K562 (cell line): ENCODE results near the gene ZNF471. TPM values are rescaled to one million over a fixed set of nuclear protein-coding genes. Genes with fewer than 3 reads are reported as not detected.

Experiments used
- ATAC-seq: fragments of 200-7000 bp; cut with Tn5 transposase; 3 replicates; pipeline ENCODE4 v1.9.1; 2020; ENCODE audit warnings: moderate library complexity
- BruUV-seq: library from RNA; stranded (reverse); fragments of 400-500 nt; replicated peaks from 2 replicates; lab custom pipeline; 2021; lab: Mats Ljungman, UMichigan
- CTCF ChIA-PET: fragments of 300-600 bp; formaldehyde crosslinking; extraction: SDS; loops from one replicate; lab custom pipeline; 2021; ENCODE audit warnings: low intra/inter-chr PET ratio; lab: Yijun Ruan, JAX
- POLR2A ChIA-PET: fragments of 300-600, 350-650 bp; sonication (Branson Sonifier 250); formaldehyde crosslinking; extraction: SDS; loops from one replicate; lab custom pipeline; 2021; ENCODE audit warnings: antibody characterized with exemption, inconsistent platforms; lab: Yijun Ruan, JAX
- DNase-seq, 4 experiments: peaks; one replicate each; pipeline versions ENCODE4 v3.0.0 to v3.0.0-alpha.2; 2011 to 2018; ENCODE audit warnings: low spot score in 3 of 4, mixed read lengths in 3 of 4; ENCODE audit errors: extremely low read depth in 1 of 4
- FAIRE-seq: peaks from 2 replicates; lab custom pipeline; 2011; peaks lifted over from hg19 to GRCh38; lab: Jason Lieb, UNC
- H2AFZ ChIP-seq: 2 replicates; pipeline ENCODE4 v1.6.0; 2011; ENCODE audit warnings: low read depth, low read length, control low read depth, inconsistent platforms
- H3K27ac ChIP-seq: fragments of 200-600 bp; 3 replicates; pipeline ENCODE4 v1.8.0; 2011; ENCODE audit warnings: low read depth, mild to moderate bottlenecking, control low read depth, inconsistent platforms, low read length, moderate library complexity, mixed read lengths; ENCODE audit errors: extremely low read depth
- H3K27me3 ChIP-seq, 2 experiments: fragments of 300-600 bp in 1 of 2; 2 replicates in 1 of 2; 3 replicates in 1 of 2; pipeline versions ENCODE4 v1.6.0 to v1.8.0; 2011; ENCODE audit warnings: inconsistent platforms in 2 of 2, low read length in 2 of 2, mild to moderate bottlenecking in 1 of 2, mixed read lengths in 1 of 2, moderate library complexity in 1 of 2; ENCODE audit not compliant: control insufficient read depth in 2 of 2, insufficient read depth in 2 of 2
- H3K36me3 ChIP-seq: fragments of 300-600 bp; 3 replicates; pipeline ENCODE4 v1.8.0; 2011; ENCODE audit warnings: mild to moderate bottlenecking, low read length, inconsistent platforms; ENCODE audit not compliant: control insufficient read depth, insufficient read depth
- H3K4me1 ChIP-seq, 2 experiments: fragments of 200-600 bp in 1 of 2; replicated peaks in 1 of 2; 2 replicates in 1 of 2; 3 replicates in 1 of 2; pipeline versions ENCODE4 v1.5.1 to v1.8.0; 2011; ENCODE audit warnings: inconsistent platforms in 2 of 2, low read length in 2 of 2, mild to moderate bottlenecking in 1 of 2, mixed read lengths in 1 of 2, moderate library complexity in 1 of 2; ENCODE audit not compliant: control insufficient read depth in 2 of 2, insufficient read depth in 2 of 2
- H3K4me2 ChIP-seq: 2 replicates; pipeline ENCODE4 v1.6.1; 2011; ENCODE audit warnings: low read length, control low read depth, inconsistent platforms, mixed read lengths; ENCODE audit not compliant: insufficient read depth
- H3K4me3 ChIP-seq: fragments of 200-600 bp; sonication (generic), shearing (Covaris generic); 2 replicates; pipeline ENCODE4 v1.5.1; 2016; ENCODE audit warnings: control low read depth, inconsistent platforms
- H3K79me2 ChIP-seq: fragments of 200-600 bp; 3 replicates; pipeline ENCODE4 v1.8.0; 2011; ENCODE audit warnings: low read length, inconsistent platforms; ENCODE audit not compliant: control insufficient read depth, insufficient read depth
- H3K9ac ChIP-seq, 2 experiments: 2 replicates each; pipeline versions ENCODE4 v1.6.0 to v1.6.1; 2011; ENCODE audit warnings: low read depth in 2 of 2, low read length in 2 of 2, control low read depth in 1 of 2, inconsistent platforms in 1 of 2, mild to moderate bottlenecking in 1 of 2, mixed read lengths in 1 of 2; ENCODE audit not compliant: insufficient read depth in 1 of 2
- H3K9me1 ChIP-seq: one replicate; pipeline ENCODE4 v1.6.0; 2011; ENCODE audit warnings: inconsistent platforms, mild to moderate bottlenecking, low read length, moderate library complexity; ENCODE audit not compliant: control insufficient read depth, insufficient read depth
- H3K9me3 ChIP-seq: replicated peaks from 2 replicates; pipeline ENCODE4 v1.5.1; 2011; ENCODE audit warnings: low read depth, low read length, inconsistent platforms; ENCODE audit not compliant: control insufficient read depth, insufficient read depth
- H4K20me1 ChIP-seq: replicated peaks from 2 replicates; pipeline ENCODE4 v1.6.1; 2011; ENCODE audit warnings: low read length, inconsistent platforms, mixed read lengths; ENCODE audit not compliant: control insufficient read depth, insufficient read depth
- CSDE1 ChIP-seq, 2 experiments: fragments of 450-650 bp; IDR thresholded peaks; 2 replicates each; pipeline ENCODE4 v1.6.1; 2016; ENCODE audit warnings: mild to moderate bottlenecking in 1 of 2
- ETV6 ChIP-seq, 3 experiments: fragments of 150-350 bp in 1 of 3; sonication (generic) in 1 of 3; formaldehyde crosslinking in 1 of 3; IDR thresholded peaks; 2 replicates each; pipeline versions ENCODE4 v1.6.1 to v1.8.0; 2014 to 2022; ENCODE audit warnings: borderline replicate concordance in 2 of 3, low read depth in 2 of 3, antibody characterized with exemption in 1 of 3, low read length in 1 of 3, mild to moderate bottlenecking in 1 of 3, missing genetic modification reagents in 1 of 3
- FOXM1 ChIP-seq, 2 experiments: fragments of 450-650 bp in 1 of 2; sonication (generic) in 1 of 2; formaldehyde crosslinking in 1 of 2; IDR thresholded peaks; 2 replicates each; pipeline versions ENCODE4 v1.6.1 to v1.9.0; 2017 to 2022; ENCODE audit warnings: low read depth in 2 of 2, mild to moderate bottlenecking in 2 of 2, missing genetic modification reagents in 1 of 2, moderate library complexity in 1 of 2
- MTF1 ChIP-seq: fragments of 250-450 bp; sonication (Bioruptor Pico); IDR thresholded peaks from 2 replicates; pipeline ENCODE4 v1.9.0; 2021; ENCODE audit warnings: moderate library complexity, mild to moderate bottlenecking, inconsistent platforms, borderline replicate concordance
- NELFE ChIP-seq: IDR thresholded peaks from 2 replicates; pipeline ENCODE4 v1.6.1; 2011; ENCODE audit warnings: mild to moderate bottlenecking; ENCODE audit not compliant: insufficient read depth, insufficient read length
- NUFIP1 ChIP-seq: fragments of 450-650 bp; IDR thresholded peaks from 2 replicates; pipeline ENCODE4 v1.6.1; 2018; ENCODE audit not compliant: partially characterized antibody
- RBM22 ChIP-seq: fragments of 200-400 bp; formaldehyde crosslinking; IDR thresholded peaks from 2 replicates; pipeline ENCODE4 v1.6.1; 2018; ENCODE audit warnings: low read length, low read depth; ENCODE audit not compliant: poor library complexity, severe bottlenecking
- RNF2 ChIP-seq: sonication (generic); IDR thresholded peaks from 2 replicates; pipeline ENCODE4 v1.6.1; 2016
- TARDBP ChIP-seq: fragments of 450-650 bp; IDR thresholded peaks from 2 replicates; pipeline ENCODE4 v1.6.1; 2016
- TBL1XR1 ChIP-seq, 2 experiments: IDR thresholded peaks; 2 replicates each; pipeline ENCODE4 v1.6.1; 2012; ENCODE audit warnings: improper control_type of control experiment in 2 of 2, low read length in 2 of 2, mild to moderate bottlenecking in 1 of 2
- ZFP1 ChIP-seq: fragments of 450-650 bp; formaldehyde crosslinking; IDR thresholded peaks from 2 replicates; pipeline ENCODE4 v1.4.0; 2020; ENCODE audit warnings: mild to moderate bottlenecking, mixed read lengths
- ZNF239 ChIP-seq: fragments of 250-450 bp; sonication (Bioruptor Pico); IDR thresholded peaks from 2 replicates; pipeline ENCODE4 v1.4.0; 2020; ENCODE audit warnings: mild to moderate bottlenecking
- ZNF57 ChIP-seq: fragments of 450-650 bp; formaldehyde crosslinking; IDR thresholded peaks from 2 replicates; pipeline ENCODE4 v1.4.0; 2020; ENCODE audit warnings: mild to moderate bottlenecking, moderate library complexity
- WGBS: fragments of 100-300 bp; shearing (Covaris generic); methylation state at CpG from one replicate; pipeline ENCODE4 v1.1.6; 2016; ENCODE audit warnings: low coverage, mixed read lengths; ENCODE audit not compliant: insufficient coverage; ENCODE audit errors: missing lambda C conversion rate; 5-methylcytosine and 5-hydroxymethylcytosine counted together
- in situ Hi-C: fragments of 300-500 bp; cut with MboI; formaldehyde crosslinking; loops from 4 replicates; pipeline ENCODE4 v1.15.0; 2018; ENCODE audit warnings: inconsistent platforms, mixed read lengths
- intact Hi-C: fragments of 100-400 bp; cut with micrococcal nuclease; formaldehyde crosslinking; loops from 2 replicates; pipeline ENCODE4 v1.14.2; 2022
- polyA plus RNA-seq, 8 experiments: library from polyadenylated mRNA; depleted of rRNA in 4 of 8; stranded (reverse) in 5 of 8; unstranded in 3 of 8; fragments of >200 nt; fragmentation: Nextera tagmentation in 2 of 8; fragmentation: Illumina TruSeq in 1 of 8; extraction: Ambion mirVana in 2 of 8; extraction: Trizol in 1 of 8; gene quantifications; 2 replicates each; pipeline versions ENCODE4 v1.2.1 to v1.2.3, GENCODE V29; 2011 to 2014; ENCODE audit warnings: inconsistent platforms in 1 of 8, missing spikeins in 1 of 8
- total RNA-seq, 7 experiments: library from RNA; depleted of rRNA in 6 of 7; stranded (reverse); fragments of >200 nt in 6 of 7; fragmentation: Illumina TruSeq in 2 of 7; extraction: Trizol in 2 of 7; gene quantifications; 2 replicates each; pipeline versions ENCODE4 v1.2.1 to v1.2.3, GENCODE V29; 2011 to 2021; ENCODE audit warnings: low replicate concordance in 1 of 7
- TF ChIP-seq, protein P1 (sequence below), 3 experiments: fragments of 200-800 bp in 1 of 3; fragments of 250-450 bp in 1 of 3; fragments of 450-650 bp in 1 of 3; sonication (Bioruptor Pico) in 1 of 3; sonication (Bioruptor generic) in 1 of 3; formaldehyde crosslinking in 1 of 3; IDR thresholded peaks; 2 replicates each; pipeline versions ENCODE4 v1.6.1 to v1.8.0; 2016 to 2022; ENCODE audit warnings: mild to moderate bottlenecking in 2 of 3, missing genetic modification characterization in 2 of 3, missing compliant biosample characterization in 1 of 3, moderate library complexity in 1 of 3
- TF ChIP-seq, protein P2 (sequence below): IDR thresholded peaks from 3 replicates; pipeline ENCODE4 v1.6.1; 2011; ENCODE audit warnings: borderline replicate concordance, mild to moderate bottlenecking, moderate library complexity; ENCODE audit not compliant: insufficient read length; ENCODE audit errors: extremely low read depth
- TF ChIP-seq, protein P3 (sequence below): sonication (generic); IDR thresholded peaks from 2 replicates; pipeline ENCODE4 v1.6.1; 2016

The ZNF471 gene
- total and polyA plus RNA-seq, 9 of the 15 experiments (the other 6 are each of a cell fraction or from before 2014, with no cell fraction given), result not detected

DNA sequence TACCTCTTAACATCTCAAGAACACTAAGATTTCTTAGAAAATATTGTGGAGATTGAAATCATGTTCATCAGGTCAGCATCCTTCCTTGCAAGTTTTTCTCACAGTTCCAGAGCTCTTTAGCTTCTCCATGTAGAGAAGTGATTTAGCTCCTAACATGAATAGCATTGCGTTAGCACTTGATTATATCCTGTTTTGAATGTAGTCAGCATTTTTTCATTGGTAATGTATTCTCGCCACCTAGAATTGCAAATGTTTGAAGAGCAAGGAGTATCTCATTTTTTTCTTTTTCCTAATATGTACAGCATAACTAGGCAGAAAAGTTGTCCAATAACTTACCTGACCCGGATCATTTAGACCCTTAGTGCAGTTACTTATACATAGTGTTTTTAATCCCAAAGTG is 66.3 kb downstream of the ZNF471 start:
- Histone ChIP-seq H3K36me3 (no peaks in the 10 kb centered on the region), H3K27ac (no peak overlapping the region), H2AFZ (no peak overlapping the region), H3K79me2 (no peaks in the 10 kb centered on the region), H3K9me1 (no peaks in the 10 kb centered on the region), H3K4me1 (no peaks in the 10 kb centered on the region), H3K9me3 (no peaks in the 10 kb centered on the region; the same call in 1 of the 2 replicates), H3K4me3 (no peak overlapping the region), H3K27me3 (no peaks in the 10 kb centered on the region), H3K4me2 (no peak overlapping the region), H3K9ac (no peak overlapping the region), H4K20me1 (no peaks in the 10 kb centered on the region)
- intact Hi-C loops (no loop called here), in situ Hi-C loops (no loop called here)
- POLR2A ChIA-PET, result no interaction called here
- ATAC-seq, result no peak
- CTCF ChIA-PET, result no interaction called here
- no peak for FAIRE-seq
- DNase-seq, result no peak
- 0% methylated on average over 3 of the region's 3 CpGs for WGBS
- no TSS peak for BruUV-seq
- TF ChIP-seq, protein P1, sequence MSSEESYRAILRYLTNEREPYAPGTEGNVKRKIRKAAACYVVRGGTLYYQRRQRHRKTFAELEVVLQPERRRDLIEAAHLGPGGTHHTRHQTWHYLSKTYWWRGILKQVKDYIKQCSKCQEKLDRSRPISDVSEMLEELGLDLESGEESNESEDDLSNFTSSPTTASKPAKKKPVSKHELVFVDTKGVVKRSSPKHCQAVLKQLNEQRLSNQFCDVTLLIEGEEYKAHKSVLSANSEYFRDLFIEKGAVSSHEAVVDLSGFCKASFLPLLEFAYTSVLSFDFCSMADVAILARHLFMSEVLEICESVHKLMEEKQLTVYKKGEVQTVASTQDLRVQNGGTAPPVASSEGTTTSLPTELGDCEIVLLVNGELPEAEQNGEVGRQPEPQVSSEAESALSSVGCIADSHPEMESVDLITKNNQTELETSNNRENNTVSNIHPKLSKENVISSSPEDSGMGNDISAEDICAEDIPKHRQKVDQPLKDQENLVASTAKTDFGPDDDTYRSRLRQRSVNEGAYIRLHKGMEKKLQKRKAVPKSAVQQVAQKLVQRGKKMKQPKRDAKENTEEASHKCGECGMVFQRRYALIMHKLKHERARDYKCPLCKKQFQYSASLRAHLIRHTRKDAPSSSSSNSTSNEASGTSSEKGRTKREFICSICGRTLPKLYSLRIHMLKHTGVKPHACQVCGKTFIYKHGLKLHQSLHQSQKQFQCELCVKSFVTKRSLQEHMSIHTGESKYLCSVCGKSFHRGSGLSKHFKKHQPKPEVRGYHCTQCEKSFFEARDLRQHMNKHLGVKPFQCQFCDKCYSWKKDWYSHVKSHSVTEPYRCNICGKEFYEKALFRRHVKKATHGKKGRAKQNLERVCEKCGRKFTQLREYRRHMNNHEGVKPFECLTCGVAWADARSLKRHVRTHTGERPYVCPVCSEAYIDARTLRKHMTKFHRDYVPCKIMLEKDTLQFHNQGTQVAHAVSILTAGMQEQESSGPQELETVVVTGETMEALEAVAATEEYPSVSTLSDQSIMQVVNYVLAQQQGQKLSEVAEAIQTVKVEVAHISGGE (CRISPR knock-in tag; IDR thresholded peaks at IDR 0.05), result no peak
- no peak for TF ChIP-seq TARDBP
- TF ChIP-seq RNF2, result no peak
- no peak for TF ChIP-seq TBL1XR1 (IDR thresholded peaks at IDR 0.05; ENCODE audit: low read length in 2 of 2)
- no peak for TF ChIP-seq ZFP1
- TF ChIP-seq MTF1, result no peak
- TF ChIP-seq FOXM1 (IDR thresholded peaks at IDR 0.05; ENCODE audit: low read depth), result no peak
- TF ChIP-seq FOXM1 (CRISPR knock-in tag; IDR thresholded peaks at IDR 0.05; ENCODE audit: low read depth), result no peak
- TF ChIP-seq, protein P2, sequence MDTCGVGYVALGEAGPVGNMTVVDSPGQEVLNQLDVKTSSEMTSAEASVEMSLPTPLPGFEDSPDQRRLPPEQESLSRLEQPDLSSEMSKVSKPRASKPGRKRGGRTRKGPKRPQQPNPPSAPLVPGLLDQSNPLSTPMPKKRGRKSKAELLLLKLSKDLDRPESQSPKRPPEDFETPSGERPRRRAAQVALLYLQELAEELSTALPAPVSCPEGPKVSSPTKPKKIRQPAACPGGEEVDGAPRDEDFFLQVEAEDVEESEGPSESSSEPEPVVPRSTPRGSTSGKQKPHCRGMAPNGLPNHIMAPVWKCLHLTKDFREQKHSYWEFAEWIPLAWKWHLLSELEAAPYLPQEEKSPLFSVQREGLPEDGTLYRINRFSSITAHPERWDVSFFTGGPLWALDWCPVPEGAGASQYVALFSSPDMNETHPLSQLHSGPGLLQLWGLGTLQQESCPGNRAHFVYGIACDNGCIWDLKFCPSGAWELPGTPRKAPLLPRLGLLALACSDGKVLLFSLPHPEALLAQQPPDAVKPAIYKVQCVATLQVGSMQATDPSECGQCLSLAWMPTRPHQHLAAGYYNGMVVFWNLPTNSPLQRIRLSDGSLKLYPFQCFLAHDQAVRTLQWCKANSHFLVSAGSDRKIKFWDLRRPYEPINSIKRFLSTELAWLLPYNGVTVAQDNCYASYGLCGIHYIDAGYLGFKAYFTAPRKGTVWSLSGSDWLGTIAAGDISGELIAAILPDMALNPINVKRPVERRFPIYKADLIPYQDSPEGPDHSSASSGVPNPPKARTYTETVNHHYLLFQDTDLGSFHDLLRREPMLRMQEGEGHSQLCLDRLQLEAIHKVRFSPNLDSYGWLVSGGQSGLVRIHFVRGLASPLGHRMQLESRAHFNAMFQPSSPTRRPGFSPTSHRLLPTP, result no peak
- TF ChIP-seq NELFE, result no peak
- TF ChIP-seq CSDE1 (IDR thresholded peaks at IDR 0.05), result no peak
- no peak for TF ChIP-seq ZNF239 (CRISPR knock-in tag)
- no peak for TF ChIP-seq NUFIP1
- TF ChIP-seq ZNF57 (CRISPR knock-in tag), result no peak
- no peak for TF ChIP-seq ETV6 (IDR thresholded peaks at IDR 0.05; ENCODE audit: borderline replicate concordance in 1 of 2, low read depth in 2 of 2, low read length in 1 of 2)
- TF ChIP-seq ETV6 (CRISPR knock-in tag; IDR thresholded peaks at IDR 0.05; ENCODE audit: borderline replicate concordance), result no peak
- no peak for TF ChIP-seq RBM22
- TF ChIP-seq, protein P3, sequence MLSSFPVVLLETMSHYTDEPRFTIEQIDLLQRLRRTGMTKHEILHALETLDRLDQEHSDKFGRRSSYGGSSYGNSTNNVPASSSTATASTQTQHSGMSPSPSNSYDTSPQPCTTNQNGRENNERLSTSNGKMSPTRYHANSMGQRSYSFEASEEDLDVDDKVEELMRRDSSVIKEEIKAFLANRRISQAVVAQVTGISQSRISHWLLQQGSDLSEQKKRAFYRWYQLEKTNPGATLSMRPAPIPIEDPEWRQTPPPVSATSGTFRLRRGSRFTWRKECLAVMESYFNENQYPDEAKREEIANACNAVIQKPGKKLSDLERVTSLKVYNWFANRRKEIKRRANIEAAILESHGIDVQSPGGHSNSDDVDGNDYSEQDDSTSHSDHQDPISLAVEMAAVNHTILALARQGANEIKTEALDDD, result no peak
